AG04449 (cell line): ENCODE data around the gene ZNF213.
A peak's percentile ranks its signal among the peaks of the same experiment; 100 is the strongest.

Experiments used
- CTCF ChIA-PET: fragments of 350-600 bp; formaldehyde crosslinking; extraction: SDS; loops from one replicate; lab custom pipeline; 2021; ENCODE audit warnings: antibody characterized with exemption; lab: Yijun Ruan, JAX
- POLR2A ChIA-PET: fragments of 400-600, 350-600 bp; formaldehyde crosslinking; extraction: SDS; loops from one replicate; lab custom pipeline; 2020; ENCODE audit warnings: antibody characterized with exemption, inconsistent platforms; lab: Yijun Ruan, JAX
- DNase-seq: peaks from one replicate; pipeline ENCODE4 v3.0.0-alpha.2; 2010; ENCODE audit warnings: low read depth, low spot score
- H3K4me3 ChIP-seq: 2 replicates; pipeline ENCODE4 v1.5.1; 2011; ENCODE audit warnings: low read depth, mild to moderate bottlenecking, control low read depth, low read length
- TF ChIP-seq, protein P1 (sequence below): IDR thresholded peaks from one replicate; pipeline ENCODE4 v1.5.1; 2011; ENCODE audit warnings: mild to moderate bottlenecking, moderate library complexity, low read length, control low read depth, inconsistent platforms; ENCODE audit not compliant: insufficient read depth; ENCODE audit errors: missing control alignments

ZNF213 gene

DNA sequence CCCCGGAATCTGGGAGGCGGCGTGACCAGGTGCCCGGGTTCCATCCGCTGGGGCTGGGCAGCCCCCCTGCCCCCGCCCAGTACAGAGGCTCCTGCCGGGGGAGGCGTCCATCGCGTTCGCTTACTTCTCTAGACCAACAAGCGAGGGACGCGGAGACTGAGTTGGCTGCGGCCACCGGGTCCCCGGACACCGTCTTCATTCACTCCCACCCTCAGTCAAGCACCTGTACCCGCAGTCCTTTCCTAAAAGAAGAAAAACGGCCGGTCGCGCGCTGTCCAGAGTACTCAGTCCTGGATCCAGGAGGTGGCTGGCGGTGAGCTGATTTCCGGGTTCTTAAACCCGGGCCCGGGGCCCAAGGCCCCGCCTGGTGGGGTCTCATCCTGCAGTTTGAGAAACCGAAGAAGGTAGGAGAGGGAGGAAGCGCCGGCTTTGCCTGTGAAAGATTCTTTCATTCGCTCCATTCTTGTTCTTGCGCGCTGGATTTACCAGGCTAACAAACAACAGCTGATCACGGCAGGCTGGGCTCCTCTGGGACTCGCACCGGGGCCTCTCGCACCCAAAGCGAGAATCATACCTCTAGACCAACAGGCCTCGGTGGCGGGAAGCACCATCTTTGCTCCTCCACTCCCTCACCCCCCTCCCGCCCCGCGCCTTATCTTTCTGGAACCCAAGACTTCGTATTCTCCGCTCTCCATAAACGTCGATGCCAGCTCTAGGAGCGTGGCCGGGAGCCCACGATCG, 35.8 kb downstream of the ZNF213 start:
- no peak for DNase-seq
- ChIA-PET CTCF (interaction anchor here (1.1 to 4.6 kb wide), 5 partner anchors 10 to 139 kb away, joined by 3 to 31 read pairs (median 7); no protein-coding TSS in a partner anchor), POLR2A (no interaction called here)
- no peak overlapping the region for H3K4me3 ChIP-seq
- TF ChIP-seq, protein P1, sequence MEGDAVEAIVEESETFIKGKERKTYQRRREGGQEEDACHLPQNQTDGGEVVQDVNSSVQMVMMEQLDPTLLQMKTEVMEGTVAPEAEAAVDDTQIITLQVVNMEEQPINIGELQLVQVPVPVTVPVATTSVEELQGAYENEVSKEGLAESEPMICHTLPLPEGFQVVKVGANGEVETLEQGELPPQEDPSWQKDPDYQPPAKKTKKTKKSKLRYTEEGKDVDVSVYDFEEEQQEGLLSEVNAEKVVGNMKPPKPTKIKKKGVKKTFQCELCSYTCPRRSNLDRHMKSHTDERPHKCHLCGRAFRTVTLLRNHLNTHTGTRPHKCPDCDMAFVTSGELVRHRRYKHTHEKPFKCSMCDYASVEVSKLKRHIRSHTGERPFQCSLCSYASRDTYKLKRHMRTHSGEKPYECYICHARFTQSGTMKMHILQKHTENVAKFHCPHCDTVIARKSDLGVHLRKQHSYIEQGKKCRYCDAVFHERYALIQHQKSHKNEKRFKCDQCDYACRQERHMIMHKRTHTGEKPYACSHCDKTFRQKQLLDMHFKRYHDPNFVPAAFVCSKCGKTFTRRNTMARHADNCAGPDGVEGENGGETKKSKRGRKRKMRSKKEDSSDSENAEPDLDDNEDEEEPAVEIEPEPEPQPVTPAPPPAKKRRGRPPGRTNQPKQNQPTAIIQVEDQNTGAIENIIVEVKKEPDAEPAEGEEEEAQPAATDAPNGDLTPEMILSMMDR: no peak

DNA sequence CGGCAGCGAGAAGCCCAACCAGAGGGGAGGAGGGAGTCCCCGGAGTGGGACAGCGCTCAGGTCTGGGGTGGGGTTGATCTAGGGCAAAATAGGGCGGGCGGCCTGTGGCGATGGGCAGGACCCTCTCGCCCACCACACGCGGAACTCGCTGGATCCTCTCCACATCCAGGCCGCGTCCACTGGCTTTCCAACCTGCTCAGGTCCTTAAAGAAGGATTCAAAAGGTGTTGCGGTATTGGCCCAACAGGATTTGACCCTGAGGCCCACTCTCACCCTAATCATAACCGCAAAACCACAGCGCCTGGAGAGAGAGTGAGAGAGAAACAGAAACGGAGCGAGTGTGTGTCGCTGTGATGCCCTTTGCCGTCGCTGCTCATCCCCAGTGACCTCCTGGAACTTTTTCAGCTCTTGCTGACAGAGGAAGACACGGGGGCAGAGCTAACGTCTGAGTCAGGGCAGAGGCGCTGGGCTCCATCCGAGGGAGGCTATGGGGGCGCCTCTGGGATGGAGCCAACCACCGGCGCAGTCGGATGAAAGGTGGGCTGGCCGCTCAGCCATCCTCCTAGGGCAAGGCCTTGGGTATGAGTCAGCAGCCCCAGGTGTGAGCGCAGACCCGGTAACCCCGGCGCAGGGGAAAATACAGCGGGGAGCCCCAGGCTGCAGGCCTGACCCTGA, 36.5 kb downstream of the ZNF213 start:
- POLR2A ChIA-PET: no interaction called here
- CTCF ChIA-PET: interaction anchor here (0.8 to 4.6 kb wide), 9 partner anchors 8 to 140 kb away, joined by 3 to 31 read pairs (median 4); no protein-coding TSS in a partner anchor
- no peak for DNase-seq
- H3K4me3 ChIP-seq: no peak overlapping the region
- TF ChIP-seq, protein P1: no peak

DNA sequence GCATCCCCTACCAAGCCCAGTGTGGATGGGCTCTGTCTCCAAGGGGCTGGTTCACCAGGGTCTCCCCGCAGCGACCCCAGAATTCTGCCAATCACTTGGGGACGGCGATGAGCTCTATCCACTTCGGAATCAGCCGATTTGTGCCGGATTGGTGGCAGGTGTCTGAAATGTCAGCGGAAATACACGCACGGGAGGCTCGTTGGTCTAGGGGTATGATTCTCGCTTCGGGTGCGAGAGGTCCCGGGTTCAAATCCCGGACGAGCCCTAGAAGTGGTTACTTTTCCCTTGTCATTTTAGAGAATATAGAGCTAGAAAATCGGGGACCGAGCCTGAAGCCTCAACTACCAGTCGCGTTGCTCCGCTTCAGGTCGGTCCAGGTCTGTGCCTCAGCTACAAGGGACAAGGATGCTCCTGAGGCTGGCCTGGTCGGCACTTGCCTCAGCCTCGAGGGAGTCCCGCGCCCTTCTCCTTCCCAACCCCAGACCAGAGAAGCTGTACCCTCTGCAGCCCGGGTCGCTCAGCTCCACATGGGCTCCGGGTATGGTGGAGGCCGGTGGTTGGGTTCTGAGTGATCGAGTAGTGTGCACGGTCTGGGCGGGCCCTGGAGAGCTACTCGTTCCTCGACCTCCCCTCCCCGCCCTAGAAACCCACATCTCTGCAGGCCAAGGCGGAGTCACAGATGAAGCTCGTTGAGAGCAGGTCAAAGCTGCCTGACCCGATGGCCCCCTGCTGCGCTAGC, 37.2 kb downstream of the ZNF213 start:
- CTCF ChIA-PET: interaction anchor here (0.5 to 4.6 kb wide), 9 partner anchors 9 to 112 kb away, joined by 3 to 15 read pairs (median 4); no protein-coding TSS in a partner anchor
- no peak overlapping the region for H3K4me3 ChIP-seq
- DNase-seq: no peak
- TF ChIP-seq, protein P1: no peak
- POLR2A ChIA-PET: interaction anchor here (0.6 kb wide), 1 partner anchor 285 kb away, joined by 3 read pairs; no protein-coding TSS in a partner anchor

DNA sequence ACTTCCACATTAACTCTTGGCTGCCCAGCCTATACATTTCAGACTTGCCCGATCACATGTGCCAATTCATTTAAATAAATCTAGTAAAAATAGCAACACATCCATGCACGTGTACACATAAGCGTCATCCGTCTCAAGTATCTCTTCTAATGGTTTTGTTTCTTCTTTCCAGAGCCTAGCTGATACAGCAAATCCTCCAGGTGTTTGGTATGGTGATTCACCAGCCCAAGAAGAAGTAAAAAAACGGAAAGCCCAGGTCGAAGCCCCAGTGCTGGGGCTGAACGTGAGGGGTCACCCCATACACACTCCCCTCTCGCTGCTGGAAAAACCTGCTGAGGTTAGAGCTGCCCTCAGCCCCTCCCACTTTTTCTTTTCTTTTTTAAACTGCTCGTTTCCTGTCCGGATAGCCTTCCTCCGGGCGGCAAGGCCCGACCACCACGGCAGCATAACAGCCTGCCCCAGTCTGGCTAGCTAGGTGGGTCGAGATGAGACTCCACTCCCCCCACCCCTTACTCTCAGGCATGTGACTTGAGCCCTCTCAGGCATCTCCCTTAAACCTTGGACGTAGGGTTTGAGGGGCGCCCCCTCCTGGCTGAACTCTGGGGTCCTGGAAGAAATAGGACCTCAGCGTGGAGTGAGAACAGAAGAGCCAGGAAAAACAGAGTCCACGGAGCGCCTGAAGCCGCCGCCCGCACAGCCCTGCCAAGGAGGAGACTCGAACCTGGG, 39.2 kb downstream of the ZNF213 start:
- CTCF ChIA-PET: interaction anchor here (1.0 to 2.0 kb wide), 7 partner anchors 8 to 115 kb away, joined by 3 to 9 read pairs (median 4); no protein-coding TSS in a partner anchor

DNA sequence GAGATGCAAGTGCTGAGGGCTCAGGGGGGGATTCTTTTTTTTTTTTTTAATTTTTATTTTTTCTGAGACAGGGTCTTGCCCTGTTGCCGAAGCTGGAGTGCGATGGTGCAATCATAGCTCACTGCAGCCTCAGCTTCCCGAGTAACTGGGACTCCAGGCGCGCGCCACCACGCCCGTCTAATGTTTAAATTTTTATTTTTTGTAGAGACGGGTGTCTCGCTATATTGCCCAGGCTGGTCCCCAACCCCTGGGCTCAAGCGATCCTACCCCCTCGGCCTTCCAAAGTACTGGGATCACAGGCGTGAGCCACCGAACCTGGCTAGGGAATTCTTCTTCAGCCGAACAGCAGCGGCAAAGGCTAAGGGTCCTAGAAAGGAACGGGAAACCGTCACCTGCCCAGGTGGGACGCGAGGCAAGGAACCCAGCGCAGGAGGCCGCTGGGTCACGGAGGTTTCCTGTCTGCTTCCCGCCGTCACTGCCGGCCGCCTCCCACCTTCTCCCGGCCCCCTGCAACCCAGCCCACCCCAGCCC, 39.9 kb downstream of the ZNF213 start:
- ChIA-PET POLR2A (no interaction called here), CTCF (interaction anchor here (1.0 to 2.0 kb wide), 6 partner anchors 7 to 116 kb away, joined by 3 to 9 read pairs (median 4); no protein-coding TSS in a partner anchor)

More for the DNA sequence above, 39.2 kb downstream of the ZNF213 start:
- TF ChIP-seq, protein P1: peak; percentile 37
- POLR2A ChIA-PET: no interaction called here
- DNase-seq: no peak
- peak overlapping the region; percentile 23; the same call in 1 of the 2 replicates for H3K4me3 ChIP-seq

More for the DNA sequence above, 39.9 kb downstream of the ZNF213 start:
- TF ChIP-seq, protein P1: no peak
- no peak overlapping the region; the same call in 1 of the 2 replicates for H3K4me3 ChIP-seq
- DNase-seq: no peak
